K562 (cell line): Measurements from ENCODE around the gene DENND1A. TPM values are rescaled to one million over a fixed set of nuclear protein-coding genes. Genes with fewer than 3 reads are reported as not detected.

Experiments
- ATAC-seq: fragments of 200-7000 bp; cut with Tn5 transposase; 3 replicates; pipeline ENCODE4 v1.9.1; 2020; ENCODE audit warnings: moderate library complexity
- BruUV-seq: library from RNA; stranded (reverse); fragments of 400-500 nt; replicated peaks from 2 replicates; lab custom pipeline; 2021; lab: Mats Ljungman, UMichigan
- CTCF ChIA-PET: fragments of 300-600 bp; formaldehyde crosslinking; extraction: SDS; loops from one replicate; lab custom pipeline; 2021; ENCODE audit warnings: low intra/inter-chr PET ratio; lab: Yijun Ruan, JAX
- POLR2A ChIA-PET: fragments of 300-600, 350-650 bp; sonication (Branson Sonifier 250); formaldehyde crosslinking; extraction: SDS; loops from one replicate; lab custom pipeline; 2021; ENCODE audit warnings: antibody characterized with exemption, inconsistent platforms; lab: Yijun Ruan, JAX
- DNase-seq, 4 experiments: peaks; one replicate each; pipeline versions ENCODE4 v3.0.0 to v3.0.0-alpha.2; 2011 to 2018; ENCODE audit warnings: low spot score in 3 of 4, mixed read lengths in 3 of 4; ENCODE audit errors: extremely low read depth in 1 of 4
- FAIRE-seq: peaks from 2 replicates; lab custom pipeline; 2011; peaks lifted over from hg19 to GRCh38; lab: Jason Lieb, UNC
- H2AFZ ChIP-seq: 2 replicates; pipeline ENCODE4 v1.6.0; 2011; ENCODE audit warnings: low read depth, low read length, control low read depth, inconsistent platforms
- H3K27ac ChIP-seq: fragments of 200-600 bp; 3 replicates; pipeline ENCODE4 v1.8.0; 2011; ENCODE audit warnings: low read depth, mild to moderate bottlenecking, control low read depth, inconsistent platforms, low read length, moderate library complexity, mixed read lengths; ENCODE audit errors: extremely low read depth
- H3K27me3 ChIP-seq, 2 experiments: fragments of 300-600 bp in 1 of 2; 2 replicates in 1 of 2; 3 replicates in 1 of 2; pipeline versions ENCODE4 v1.6.0 to v1.8.0; 2011; ENCODE audit warnings: inconsistent platforms in 2 of 2, low read length in 2 of 2, mild to moderate bottlenecking in 1 of 2, mixed read lengths in 1 of 2, moderate library complexity in 1 of 2; ENCODE audit not compliant: control insufficient read depth in 2 of 2, insufficient read depth in 2 of 2
- H3K36me3 ChIP-seq: fragments of 300-600 bp; 3 replicates; pipeline ENCODE4 v1.8.0; 2011; ENCODE audit warnings: mild to moderate bottlenecking, low read length, inconsistent platforms; ENCODE audit not compliant: control insufficient read depth, insufficient read depth
- H3K4me1 ChIP-seq, 2 experiments: fragments of 200-600 bp in 1 of 2; replicated peaks in 1 of 2; 2 replicates in 1 of 2; 3 replicates in 1 of 2; pipeline versions ENCODE4 v1.5.1 to v1.8.0; 2011; ENCODE audit warnings: inconsistent platforms in 2 of 2, low read length in 2 of 2, mild to moderate bottlenecking in 1 of 2, mixed read lengths in 1 of 2, moderate library complexity in 1 of 2; ENCODE audit not compliant: control insufficient read depth in 2 of 2, insufficient read depth in 2 of 2
- H3K4me2 ChIP-seq: 2 replicates; pipeline ENCODE4 v1.6.1; 2011; ENCODE audit warnings: low read length, control low read depth, inconsistent platforms, mixed read lengths; ENCODE audit not compliant: insufficient read depth
- H3K4me3 ChIP-seq: fragments of 200-600 bp; sonication (generic), shearing (Covaris generic); 2 replicates; pipeline ENCODE4 v1.5.1; 2016; ENCODE audit warnings: control low read depth, inconsistent platforms
- H3K79me2 ChIP-seq: fragments of 200-600 bp; 3 replicates; pipeline ENCODE4 v1.8.0; 2011; ENCODE audit warnings: low read length, inconsistent platforms; ENCODE audit not compliant: control insufficient read depth, insufficient read depth
- H3K9ac ChIP-seq, 2 experiments: 2 replicates each; pipeline versions ENCODE4 v1.6.0 to v1.6.1; 2011; ENCODE audit warnings: low read depth in 2 of 2, low read length in 2 of 2, control low read depth in 1 of 2, inconsistent platforms in 1 of 2, mild to moderate bottlenecking in 1 of 2, mixed read lengths in 1 of 2; ENCODE audit not compliant: insufficient read depth in 1 of 2
- H3K9me1 ChIP-seq: one replicate; pipeline ENCODE4 v1.6.0; 2011; ENCODE audit warnings: inconsistent platforms, mild to moderate bottlenecking, low read length, moderate library complexity; ENCODE audit not compliant: control insufficient read depth, insufficient read depth
- H3K9me3 ChIP-seq: replicated peaks from 2 replicates; pipeline ENCODE4 v1.5.1; 2011; ENCODE audit warnings: low read depth, low read length, inconsistent platforms; ENCODE audit not compliant: control insufficient read depth, insufficient read depth
- H4K20me1 ChIP-seq: replicated peaks from 2 replicates; pipeline ENCODE4 v1.6.1; 2011; ENCODE audit warnings: low read length, inconsistent platforms, mixed read lengths; ENCODE audit not compliant: control insufficient read depth, insufficient read depth
- ARID1B ChIP-seq: fragments of 450-650 bp; IDR thresholded peaks from 2 replicates; pipeline ENCODE4 v1.6.1; 2016; ENCODE audit warnings: antibody characterized with exemption, mild to moderate bottlenecking, inconsistent platforms
- BRD4 ChIP-seq: fragments of 200-600 bp; sonication (generic); IDR thresholded peaks from 2 replicates; pipeline ENCODE4 v1.6.1; 2017; ENCODE audit warnings: inconsistent platforms
- ETV5 ChIP-seq: sonication (generic); formaldehyde crosslinking; IDR thresholded peaks from 2 replicates; pipeline ENCODE4 v1.4.0; 2020; ENCODE audit warnings: low read depth, mild to moderate bottlenecking, missing genetic modification reagents
- EZH2 ChIP-seq: IDR thresholded peaks from 2 replicates; pipeline ENCODE4 v1.6.1; 2012; ENCODE audit warnings: low read depth, mild to moderate bottlenecking, inconsistent platforms, low read length, borderline replicate concordance
- HCFC1 ChIP-seq: IDR thresholded peaks from 2 replicates; pipeline ENCODE4 v1.6.1; 2012; ENCODE audit warnings: low read depth, low read length, improper control_type of control experiment
- HOXB6 ChIP-seq: fragments of 250-450 bp; sonication (Bioruptor Pico); IDR thresholded peaks from 2 replicates; pipeline ENCODE4 v1.5.1; 2022; ENCODE audit warnings: mild to moderate bottlenecking, borderline replicate concordance
- MAFG ChIP-seq: fragments of 450-650 bp; conservative IDR thresholded peaks from 2 replicates; pipeline ENCODE4 v1.6.1; 2016; ENCODE audit warnings: missing genetic modification characterization, missing compliant biosample characterization
- PHF21A ChIP-seq: fragments of 450-650 bp; IDR thresholded peaks from 2 replicates; pipeline ENCODE4 v1.6.1; 2017; ENCODE audit warnings: low read depth, borderline replicate concordance
- PRPF4 ChIP-seq: fragments of 200-400 bp; formaldehyde crosslinking; IDR thresholded peaks from one replicate; pipeline ENCODE4 v1.6.1; 2017; ENCODE audit warnings: low read length, low read depth, mild to moderate bottlenecking; ENCODE audit not compliant: insufficient read depth, poor library complexity, severe bottlenecking
- PYGO2 ChIP-seq: fragments of 450-650 bp; IDR thresholded peaks from 2 replicates; pipeline ENCODE4 v1.6.1; 2016; ENCODE audit warnings: mild to moderate bottlenecking, missing genetic modification characterization, moderate library complexity, missing compliant biosample characterization
- TGIF2 ChIP-seq: sonication (generic); formaldehyde crosslinking; IDR thresholded peaks from 2 replicates; pipeline ENCODE4 v1.8.1; 2022; ENCODE audit warnings: mild to moderate bottlenecking, missing genetic modification reagents, moderate library complexity
- ZNF347 ChIP-seq: fragments of 450-650 bp; formaldehyde crosslinking; IDR thresholded peaks from 2 replicates; pipeline ENCODE4 v1.4.0; 2020; ENCODE audit warnings: low read depth, mild to moderate bottlenecking, moderate library complexity
- ZNF445 ChIP-seq: fragments of 250-450 bp; sonication (Bioruptor Pico); IDR thresholded peaks from 2 replicates; pipeline ENCODE4 v1.4.0; 2020; ENCODE audit warnings: low read depth, mild to moderate bottlenecking, moderate library complexity
- ZNF77 ChIP-seq: fragments of 250-450 bp; sonication (Bioruptor Pico); IDR thresholded peaks from 2 replicates; pipeline ENCODE4 v1.5.0; 2020
- WGBS: fragments of 100-300 bp; shearing (Covaris generic); methylation state at CpG from one replicate; pipeline ENCODE4 v1.1.6; 2016; ENCODE audit warnings: low coverage, mixed read lengths; ENCODE audit not compliant: insufficient coverage; ENCODE audit errors: missing lambda C conversion rate; 5-methylcytosine and 5-hydroxymethylcytosine counted together
- in situ Hi-C: fragments of 300-500 bp; cut with MboI; formaldehyde crosslinking; loops from 4 replicates; pipeline ENCODE4 v1.15.0; 2018; ENCODE audit warnings: inconsistent platforms, mixed read lengths
- intact Hi-C: fragments of 100-400 bp; cut with micrococcal nuclease; formaldehyde crosslinking; loops from 2 replicates; pipeline ENCODE4 v1.14.2; 2022
- polyA plus RNA-seq, 8 experiments: library from polyadenylated mRNA; depleted of rRNA in 4 of 8; stranded (reverse) in 5 of 8; unstranded in 3 of 8; fragments of >200 nt; fragmentation: Nextera tagmentation in 2 of 8; fragmentation: Illumina TruSeq in 1 of 8; extraction: Ambion mirVana in 2 of 8; extraction: Trizol in 1 of 8; gene quantifications; 2 replicates each; pipeline versions ENCODE4 v1.2.1 to v1.2.3, GENCODE V29; 2011 to 2014; ENCODE audit warnings: inconsistent platforms in 1 of 8, missing spikeins in 1 of 8
- total RNA-seq, 7 experiments: library from RNA; depleted of rRNA in 6 of 7; stranded (reverse); fragments of >200 nt in 6 of 7; fragmentation: Illumina TruSeq in 2 of 7; extraction: Trizol in 2 of 7; gene quantifications; 2 replicates each; pipeline versions ENCODE4 v1.2.1 to v1.2.3, GENCODE V29; 2011 to 2021; ENCODE audit warnings: low replicate concordance in 1 of 7
- TF ChIP-seq, protein P1 (sequence below): sonication (generic); formaldehyde crosslinking; IDR thresholded peaks from 2 replicates; pipeline ENCODE4 v1.8.0; 2022; ENCODE audit warnings: mild to moderate bottlenecking, missing genetic modification reagents
- TF ChIP-seq, protein P2 (sequence below): sonication (generic); formaldehyde crosslinking; IDR thresholded peaks from 2 replicates; pipeline ENCODE4 v1.8.1; 2023; ENCODE audit warnings: mild to moderate bottlenecking, missing genetic modification reagents, moderate library complexity

Gene DENND1A
- total and polyA plus RNA-seq, 9 of the 15 experiments (the other 6 are each of a cell fraction or from before 2014, with no cell fraction given): 7.6 to 29.5 (median 15.7) TPM

GRCh38 chr9:123370108-123370507 lies 559.8 kb downstream of the DENND1A start (continued):
- TF ChIP-seq ZNF445 (CRISPR knock-in tag) (no peak), ZNF77 (CRISPR knock-in tag) (no peak), ETV5 (CRISPR knock-in tag) (no peak)

GRCh38 chr9:123369296-123369695 lies 560.6 kb downstream of the DENND1A start:
- Histone ChIP-seq H3K36me3 (no peaks in the 10 kb centered on the region), H3K79me2 (no peaks in the 10 kb centered on the region), H3K9me3 (no peaks in the 10 kb centered on the region), H3K4me2 (no peak overlapping the region), H3K9me1 (no peaks in the 10 kb centered on the region), H3K27ac (no peak overlapping the region), H3K4me1 (peaks cover 5 to 60% of the 10 kb centered on the region in 2 experiments; a peak in 4 of 5 replicates), H3K27me3 (no peaks in the 10 kb centered on the region), H3K9ac (no peak overlapping the region), H3K4me3 (no peak overlapping the region), H2AFZ (no peak overlapping the region), H4K20me1 (no peaks in the 10 kb centered on the region; the same call in 1 of the 2 replicates)
- DNase-seq: no peak
- no peak for ATAC-seq
- POLR2A ChIA-PET: interaction anchor here (0.6 to 2.2 kb wide), 3 partner anchors 10 to 1935 kb away, joined by 3 to 5 read pairs (median 3); no protein-coding TSS in a partner anchor
- CTCF ChIA-PET: interaction anchor here (0.6 kb wide), 1 partner anchor 28 kb away, joined by 3 read pairs; no protein-coding TSS in a partner anchor
- BruUV-seq: no TSS peak
- 0% methylated on average over 3 of the region's 3 CpGs for WGBS
- in situ Hi-C loops (no loop called here), intact Hi-C loops (no loop called here)
- peak; percentile 60 for FAIRE-seq
- TF ChIP-seq PHF21A (no peak), MAFG (tag) (no peak), BRD4 (no peak), EZH2 (no peak), HOXB6 (CRISPR knock-in tag) (no peak), ARID1B (no peak), TGIF2 (CRISPR knock-in tag) (no peak), PYGO2 (no peak), ZNF347 (CRISPR knock-in tag) (no peak), HCFC1 (no peak), PRPF4 (no peak)
- TF ChIP-seq, protein P1, sequence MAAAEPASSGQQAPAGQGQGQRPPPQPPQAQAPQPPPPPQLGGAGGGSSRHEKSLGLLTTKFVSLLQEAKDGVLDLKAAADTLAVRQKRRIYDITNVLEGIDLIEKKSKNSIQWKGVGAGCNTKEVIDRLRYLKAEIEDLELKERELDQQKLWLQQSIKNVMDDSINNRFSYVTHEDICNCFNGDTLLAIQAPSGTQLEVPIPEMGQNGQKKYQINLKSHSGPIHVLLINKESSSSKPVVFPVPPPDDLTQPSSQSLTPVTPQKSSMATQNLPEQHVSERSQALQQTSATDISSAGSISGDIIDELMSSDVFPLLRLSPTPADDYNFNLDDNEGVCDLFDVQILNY (CRISPR knock-in tag): no peak
- TF ChIP-seq, protein P2, sequence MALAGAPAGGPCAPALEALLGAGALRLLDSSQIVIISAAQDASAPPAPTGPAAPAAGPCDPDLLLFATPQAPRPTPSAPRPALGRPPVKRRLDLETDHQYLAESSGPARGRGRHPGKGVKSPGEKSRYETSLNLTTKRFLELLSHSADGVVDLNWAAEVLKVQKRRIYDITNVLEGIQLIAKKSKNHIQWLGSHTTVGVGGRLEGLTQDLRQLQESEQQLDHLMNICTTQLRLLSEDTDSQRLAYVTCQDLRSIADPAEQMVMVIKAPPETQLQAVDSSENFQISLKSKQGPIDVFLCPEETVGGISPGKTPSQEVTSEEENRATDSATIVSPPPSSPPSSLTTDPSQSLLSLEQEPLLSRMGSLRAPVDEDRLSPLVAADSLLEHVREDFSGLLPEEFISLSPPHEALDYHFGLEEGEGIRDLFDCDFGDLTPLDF (CRISPR knock-in tag): no peak
